SK-N-MC (cell line): ENCODE data around the gene CXXC5.

Experiments
- EZH2 ChIP-seq: fragments of 200-600 bp; sonication (generic); IDR thresholded peaks from one replicate; pipeline ENCODE4 v1.6.1; 2017; ENCODE audit warnings: antibody characterized with exemption
- POLR2AphosphoS5 ChIP-seq: IDR thresholded peaks from 2 replicates; pipeline ENCODE4 v1.6.1; 2012; ENCODE audit warnings: mild to moderate bottlenecking, low read depth, low read length, borderline replicate concordance

- TF ChIP-seq POLR2AphosphoS5 (no peak), EZH2 (no peak)
Measured at GRCh38 chr5:139657363-139658321, 9.5 kb downstream of the CXXC5 start.
